ENCODE results near the gene ING5. TPM values are rescaled to one million over a fixed set of nuclear protein-coding genes. Genes with fewer than 3 reads are reported as not detected.

ING5 gene
- total RNA-seq, 1 experiment from 2014 or later, result 35.1 TPM

- Mint-ChIP-seq H3K27ac (ENCODE audit: unreplicated experiment) (no peak overlapping the region), H3K4me1 (ENCODE audit: low read depth, unreplicated experiment) (no peaks in the 10 kb centered on the region), H3K27me3 (ENCODE audit: unreplicated experiment) (no peaks in the 10 kb centered on the region), H3K36me3 (ENCODE audit: insufficient read depth, unreplicated experiment) (peaks cover 74% of the 10 kb centered on the region), H3K4me3 (ENCODE audit: low read depth, unreplicated experiment) (no peak overlapping the region), H3K9me3 (ENCODE audit: low read depth, unreplicated experiment) (peaks cover 3% of the 10 kb centered on the region)
- intact Hi-C loops (cut with micrococcal nuclease; ENCODE audit: unreplicated experiment), result no loop called here
- CTCF ChIA-PET, result no interaction called here
- TF ChIP-seq CTCF (IDR thresholded peaks at IDR 0.05; ENCODE audit: unreplicated experiment), result no peak
- BruUV-seq (replicated peaks), result no TSS peak
- DNase-seq, result no peak
Measured at GRCh38 chr2:241720099-241720498, 18.3 kb downstream of the ING5 start.

DNA sequence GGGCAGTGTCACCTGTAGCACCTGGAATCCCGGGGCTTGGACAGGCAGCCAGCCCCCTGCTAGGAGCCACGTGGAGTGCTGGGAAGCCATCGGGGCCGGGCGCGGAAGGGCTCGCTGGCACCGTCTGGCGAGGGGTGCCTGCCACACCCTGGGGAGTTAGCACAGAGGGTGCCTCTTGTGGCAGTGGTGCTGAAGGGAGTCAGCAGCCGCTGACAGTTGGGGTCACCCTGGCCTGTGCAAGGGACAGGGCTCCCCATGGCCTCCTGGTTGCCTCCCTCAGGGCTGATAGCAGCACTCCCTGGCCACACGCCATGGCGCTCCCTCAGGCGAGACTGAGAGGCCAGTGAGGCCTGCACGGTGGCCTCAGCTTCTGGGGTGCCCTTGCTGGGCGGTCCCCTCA, 18.7 kb downstream of the ING5 start:
- intact Hi-C loops (cut with micrococcal nuclease; ENCODE audit: unreplicated experiment), result no loop called here
- Mint-ChIP-seq H3K4me1 (ENCODE audit: low read depth, unreplicated experiment) (no peaks in the 10 kb centered on the region), H3K27ac (ENCODE audit: unreplicated experiment) (no peak overlapping the region), H3K4me3 (ENCODE audit: low read depth, unreplicated experiment) (no peak overlapping the region), H3K36me3 (ENCODE audit: insufficient read depth, unreplicated experiment) (peaks cover 70% of the 10 kb centered on the region), H3K9me3 (ENCODE audit: low read depth, unreplicated experiment) (peaks cover 3% of the 10 kb centered on the region), H3K27me3 (ENCODE audit: unreplicated experiment) (no peaks in the 10 kb centered on the region)
- TF ChIP-seq CTCF (IDR thresholded peaks at IDR 0.05; ENCODE audit: unreplicated experiment), result no peak
- no peak for DNase-seq
- BruUV-seq (replicated peaks), result no TSS peak
- CTCF ChIA-PET, result no interaction called here

DNA sequence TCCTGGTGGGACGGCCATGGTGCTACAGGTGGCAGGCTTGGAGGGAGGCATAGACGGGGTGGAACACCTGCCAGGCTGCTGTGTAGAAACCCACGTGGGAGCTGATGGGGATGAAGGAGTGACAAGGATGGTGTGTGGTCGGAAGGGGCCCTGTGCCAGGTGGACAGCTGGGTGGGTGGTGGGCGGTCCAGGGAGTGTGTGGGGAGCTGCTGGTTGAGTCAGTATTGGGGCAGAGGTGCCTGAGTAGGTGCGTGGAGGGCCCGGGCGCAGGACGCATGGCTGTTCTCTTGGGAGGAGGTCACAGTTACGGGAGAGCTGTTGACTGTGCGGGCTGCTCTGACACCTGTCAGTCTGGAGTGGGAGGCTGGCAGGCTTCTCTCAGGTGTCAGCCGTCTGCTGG, 20.0 kb downstream of the ING5 start:
- H3K27ac Mint-ChIP-seq (ENCODE audit: unreplicated experiment), result no peak overlapping the region
- BruUV-seq (replicated peaks), result no TSS peak
- no peaks in the 10 kb centered on the region for H3K27me3 Mint-ChIP-seq (ENCODE audit: unreplicated experiment)
- H3K4me3 Mint-ChIP-seq (ENCODE audit: low read depth, unreplicated experiment), result no peak overlapping the region
- no peak for DNase-seq
- TF ChIP-seq CTCF (IDR thresholded peaks at IDR 0.05; ENCODE audit: unreplicated experiment), result no peak
- H3K36me3 Mint-ChIP-seq (ENCODE audit: insufficient read depth, unreplicated experiment), result peaks cover 62% of the 10 kb centered on the region
- CTCF ChIA-PET, result no interaction called here
- no peaks in the 10 kb centered on the region for H3K4me1 Mint-ChIP-seq (ENCODE audit: low read depth, unreplicated experiment)
- intact Hi-C loops (cut with micrococcal nuclease; ENCODE audit: unreplicated experiment), result no loop called here
- peaks cover 3% of the 10 kb centered on the region for H3K9me3 Mint-ChIP-seq (ENCODE audit: low read depth, unreplicated experiment)

DNA sequence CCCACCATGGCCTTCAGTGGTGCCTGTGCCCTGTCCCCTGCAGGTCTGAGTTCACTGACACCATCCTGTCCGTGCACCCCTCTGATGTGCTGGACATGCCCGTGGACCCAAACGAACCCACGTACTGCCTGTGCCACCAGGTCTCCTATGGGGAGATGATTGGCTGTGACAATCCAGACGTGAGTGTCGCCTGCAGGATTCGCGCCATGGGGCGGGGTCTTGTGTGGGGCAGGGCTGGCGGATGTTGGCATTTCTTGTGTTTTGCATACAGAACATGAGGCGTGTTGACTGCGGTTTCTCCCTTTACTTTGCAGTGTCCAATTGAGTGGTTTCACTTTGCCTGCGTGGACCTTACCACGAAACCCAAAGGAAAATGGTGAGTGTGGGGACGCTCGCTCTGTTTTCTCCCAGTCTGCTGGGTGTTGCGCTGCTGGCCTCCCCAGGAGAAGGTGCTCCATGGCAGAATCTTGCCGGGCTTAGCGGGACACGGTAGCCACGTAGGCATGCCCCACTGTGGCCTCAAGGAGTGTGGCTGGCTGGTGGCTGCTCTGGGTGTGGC, 21.1 kb downstream of the ING5 start:
- Mint-ChIP-seq H3K36me3 (ENCODE audit: insufficient read depth, unreplicated experiment) (peaks cover 57% of the 10 kb centered on the region), H3K9me3 (ENCODE audit: low read depth, unreplicated experiment) (peaks cover 3% of the 10 kb centered on the region), H3K27me3 (ENCODE audit: unreplicated experiment) (no peaks in the 10 kb centered on the region), H3K27ac (ENCODE audit: unreplicated experiment) (no peak overlapping the region), H3K4me1 (ENCODE audit: low read depth, unreplicated experiment) (no peaks in the 10 kb centered on the region), H3K4me3 (ENCODE audit: low read depth, unreplicated experiment) (no peak overlapping the region)
- no peak for DNase-seq
- no TSS peak for BruUV-seq (replicated peaks)
- TF ChIP-seq CTCF (IDR thresholded peaks at IDR 0.05; ENCODE audit: unreplicated experiment), result no peak
- intact Hi-C loops (cut with micrococcal nuclease; ENCODE audit: unreplicated experiment), result no loop called here
- CTCF ChIA-PET, result no interaction called here

Measured in Calu3 (cell line).